NCI-H1694 (cell line): ENCODE measurements around the gene PRKD1.

Experiments used
- DNase-seq: peaks from one replicate; lab custom pipeline; 2025; lab: John Stamatoyannopoulos, UW

Gene PRKD1

GRCh38 chr14:29608861-29609260 lies 318.8 kb downstream of the PRKD1 start:
- DNase-seq = no peak

GRCh38 chr14:29607169-29607568 lies 320.5 kb downstream of the PRKD1 start:
- DNase-seq = no peak

GRCh38 chr14:29603696-29604095 lies 324.0 kb downstream of the PRKD1 start:
- peak; percentile 34 for DNase-seq

GRCh38 chr14:29601616-29602015 lies 326.0 kb downstream of the PRKD1 start:
- no peak for DNase-seq

- no peak for DNase-seq
These were observed 339.7 kb downstream of the PRKD1 start for GRCh38 chr14:29587761-29588470.

- DNase-seq = no peak
These were observed 340.6 kb downstream of the PRKD1 start for GRCh38 chr14:29587046-29587445.

- DNase-seq = peak; percentile 61
These were observed 342.7 kb downstream of the PRKD1 start for GRCh38 chr14:29584992-29585391.

GRCh38 chr14:29580763-29581162 lies 346.9 kb downstream of the PRKD1 start:
- DNase-seq = no peak

GRCh38 chr14:29579838-29580237 lies 347.8 kb downstream of the PRKD1 start:
- no peak for DNase-seq

- DNase-seq = no peak
These were observed 350.7 kb downstream of the PRKD1 start for GRCh38 chr14:29576927-29577326.

- DNase-seq = no peak
These were observed 358.5 kb downstream of the PRKD1 start for GRCh38 chr14:29569194-29569593.

- no peak for DNase-seq
These were observed 361.5 kb downstream of the PRKD1 start for GRCh38 chr14:29566194-29566593.

GRCh38 chr14:29558516-29558915 lies 369.1 kb downstream of the PRKD1 start:
- DNase-seq = no peak

- no peak for DNase-seq
These were observed 373.3 kb downstream of the PRKD1 start for GRCh38 chr14:29554335-29554734.

GRCh38 chr14:29553427-29553826 lies 374.2 kb downstream of the PRKD1 start:
- no peak for DNase-seq

- DNase-seq = peak; percentile 88
These were observed 378.7 kb downstream of the PRKD1 start for GRCh38 chr14:29548948-29549370.

- DNase-seq = no peak
These were observed 381.9 kb downstream of the PRKD1 start for GRCh38 chr14:29545714-29546113.

- peak; percentile 67 for DNase-seq
These were observed 390.6 kb downstream of the PRKD1 start for GRCh38 chr14:29536886-29537511.

GRCh38 chr14:29529418-29529817 lies 398.2 kb downstream of the PRKD1 start:
- DNase-seq = peak; percentile 84

GRCh38 chr14:29528889-29529288 lies 398.8 kb downstream of the PRKD1 start:
- peak; percentile 96 for DNase-seq

GRCh38 chr14:29527286-29527685 lies 400.4 kb downstream of the PRKD1 start:
- DNase-seq = no peak
